GM12878 (cell line): Measurements from ENCODE around the gene AIFM1. TPM values are rescaled to one million over a fixed set of nuclear protein-coding genes. Genes with fewer than 3 reads are reported as not detected.

Experiments used
- ASH2L ChIP-seq: fragments of 300-600, 200-600 bp; sonication (generic); IDR thresholded peaks from 2 replicates; pipeline ENCODE4 v1.6.1; 2017; ENCODE audit warnings: low read depth, mild to moderate bottlenecking, borderline replicate concordance
- BCLAF1 ChIP-seq: fragments of 450-650 bp; IDR thresholded peaks from 2 replicates; pipeline ENCODE4 v1.6.1; 2017; ENCODE audit warnings: antibody characterized with exemption, mild to moderate bottlenecking, moderate library complexity
- CBX3 ChIP-seq: fragments of 200-600 bp; sonication (generic); IDR thresholded peaks from 2 replicates; pipeline ENCODE4 v1.6.1; 2016; ENCODE audit warnings: low read depth, borderline replicate concordance
- CREM ChIP-seq: IDR thresholded peaks from 2 replicates; pipeline ENCODE4 v1.6.1; 2014; ENCODE audit warnings: antibody characterized with exemption, low read depth
- E2F4 ChIP-seq: IDR thresholded peaks from 2 replicates; pipeline ENCODE4 v1.6.1; 2012; ENCODE audit warnings: low read depth, low read length, improper control_type of control experiment
- E2F8 ChIP-seq: fragments of 450-650 bp; IDR thresholded peaks from 2 replicates; pipeline ENCODE4 v1.6.1; 2018; ENCODE audit warnings: mild to moderate bottlenecking, low read depth, moderate library complexity; ENCODE audit not compliant: partially characterized antibody
- EED ChIP-seq: sonication (generic); IDR thresholded peaks from 2 replicates; pipeline ENCODE4 v1.6.1; 2016; ENCODE audit warnings: antibody characterized with exemption, low read depth
- EP300 ChIP-seq, 2 experiments: fragments of 150-350 bp in 1 of 2; IDR thresholded peaks; 2 replicates each; pipeline ENCODE4 v1.6.1; 2011 to 2012; ENCODE audit warnings: low read depth in 2 of 2, low read length in 2 of 2, borderline replicate concordance in 1 of 2, improper control_type of control experiment in 1 of 2, inconsistent platforms in 1 of 2; ENCODE audit not compliant: control insufficient read depth in 1 of 2
- FOS ChIP-seq: IDR thresholded peaks from 3 replicates; pipeline ENCODE4 v1.6.1; 2011; ENCODE audit warnings: borderline replicate concordance; ENCODE audit not compliant: insufficient read length; ENCODE audit errors: extremely low read depth
- HCFC1 ChIP-seq: fragments of 150-350 bp; IDR thresholded peaks from 2 replicates; pipeline ENCODE4 v1.6.1; 2014; ENCODE audit warnings: low read length
- KAT2A ChIP-seq: conservative IDR thresholded peaks from 2 replicates; pipeline ENCODE4 v1.6.1; 2011; ENCODE audit warnings: low read depth, low read length; ENCODE audit not compliant: control insufficient read depth
- MYB ChIP-seq: fragments of 150-350 bp; IDR thresholded peaks from 2 replicates; pipeline ENCODE4 v1.6.1; 2014; ENCODE audit warnings: mild to moderate bottlenecking, low read depth, low read length, borderline replicate concordance
- RBBP5 ChIP-seq: fragments of 200-600 bp; sonication (generic); conservative IDR thresholded peaks from 2 replicates; pipeline ENCODE4 v1.6.1; 2016
- RCOR1 ChIP-seq: conservative IDR thresholded peaks from 2 replicates; pipeline ENCODE4 v1.6.1; 2012; ENCODE audit warnings: low read depth, low read length, improper control_type of control experiment
- SMARCA5 ChIP-seq: fragments of 450-650 bp; IDR thresholded peaks from 2 replicates; pipeline ENCODE4 v1.6.1; 2017; ENCODE audit warnings: mild to moderate bottlenecking
- SPI1 ChIP-seq: IDR thresholded peaks from 2 replicates; pipeline ENCODE4 v1.6.1; 2011; ENCODE audit warnings: low read depth, mild to moderate bottlenecking, low read length, moderate library complexity, borderline replicate concordance; ENCODE audit not compliant: insufficient read depth
- SREBF2 ChIP-seq: IDR thresholded peaks from 2 replicates; pipeline ENCODE4 v1.6.1; 2012; ENCODE audit warnings: mild to moderate bottlenecking, low read length
- SUPT20H ChIP-seq: IDR thresholded peaks from 2 replicates; pipeline ENCODE4 v1.6.1; 2011; ENCODE audit warnings: low read depth, mild to moderate bottlenecking, low read length, moderate library complexity, borderline replicate concordance; ENCODE audit not compliant: control insufficient read depth
- TCF3 ChIP-seq: IDR thresholded peaks from 2 replicates; pipeline ENCODE4 v1.6.1; 2012; ENCODE audit warnings: low read depth, mild to moderate bottlenecking, low read length, borderline replicate concordance; ENCODE audit not compliant: insufficient read depth
- TCF7 ChIP-seq: IDR thresholded peaks from 2 replicates; pipeline ENCODE4 v1.6.1; 2014; ENCODE audit warnings: antibody characterized with exemption, borderline replicate concordance
- ZNF622 ChIP-seq: fragments of 450-650 bp; IDR thresholded peaks from 2 replicates; pipeline ENCODE4 v1.6.1; 2017; ENCODE audit warnings: mild to moderate bottlenecking, inconsistent platforms
- ZZZ3 ChIP-seq: IDR thresholded peaks from 2 replicates; pipeline ENCODE4 v1.6.1; 2011; ENCODE audit warnings: low read depth; ENCODE audit not compliant: control insufficient read depth, insufficient read length
- polyA plus RNA-seq, 11 experiments: library from polyadenylated mRNA; depleted of rRNA in 4 of 11; unstranded in 6 of 11; stranded (reverse) in 5 of 11; fragments of >200 nt; fragmentation: Nextera tagmentation in 4 of 11; fragmentation: Illumina TruSeq in 1 of 11; extraction: Ambion mirVana in 4 of 11; extraction: Trizol in 1 of 11; gene quantifications; 1 replicate in 1 of 11; 2 replicates in 10 of 11; pipeline versions ENCODE4 v1.2.1 to v1.2.3, GENCODE V29; 2011 to 2016; ENCODE audit warnings: inconsistent platforms in 2 of 11, missing spikeins in 2 of 11, low read depth in 1 of 11
- total RNA-seq, 4 experiments: library from RNA; depleted of rRNA in 3 of 4; stranded (reverse); fragments of >200 nt in 3 of 4; fragmentation: Illumina TruSeq in 1 of 4; extraction: Trizol in 1 of 4; gene quantifications; 2 replicates each; pipeline versions ENCODE4 v1.2.1 to v1.2.3, GENCODE V29; 2013 to 2021

The AIFM1 gene
- total and polyA plus RNA-seq, 10 of the 15 experiments (the other 5 are each of a cell fraction or from before 2014, with no cell fraction given) = 44.2 to 121 (median 80.0) TPM

GRCh38 chrX:130082244-130083106 is 83.2 kb downstream of the AIFM1 start (continued):
- TF ChIP-seq BCLAF1 (no peak), MYB (no peak), E2F8 (no peak), CBX3 (no peak), CREM (no peak), ZZZ3 (no peak), EED (peak; percentile 66), SMARCA5 (no peak), SREBF2 (no peak), RCOR1 (no peak), HCFC1 (no peak), E2F4 (no peak), ASH2L (no peak), EP300 (IDR thresholded peaks at IDR 0.05; ENCODE audit: borderline replicate concordance in 1 of 2, control insufficient read depth in 1 of 2, low read depth in 2 of 2, low read length in 2 of 2) (0 out of 4 replicates have a peak, but pooled peaks of 1 of the 2 experiments have one; percentile 11), TCF7 (no peak), TCF3 (no peak), ZNF622 (no peak), SPI1 (no peak), SUPT20H (no peak), KAT2A (no peak), FOS (no peak), RBBP5 (no peak)
